ENCODE data around the gene PDCD11.

DNA sequence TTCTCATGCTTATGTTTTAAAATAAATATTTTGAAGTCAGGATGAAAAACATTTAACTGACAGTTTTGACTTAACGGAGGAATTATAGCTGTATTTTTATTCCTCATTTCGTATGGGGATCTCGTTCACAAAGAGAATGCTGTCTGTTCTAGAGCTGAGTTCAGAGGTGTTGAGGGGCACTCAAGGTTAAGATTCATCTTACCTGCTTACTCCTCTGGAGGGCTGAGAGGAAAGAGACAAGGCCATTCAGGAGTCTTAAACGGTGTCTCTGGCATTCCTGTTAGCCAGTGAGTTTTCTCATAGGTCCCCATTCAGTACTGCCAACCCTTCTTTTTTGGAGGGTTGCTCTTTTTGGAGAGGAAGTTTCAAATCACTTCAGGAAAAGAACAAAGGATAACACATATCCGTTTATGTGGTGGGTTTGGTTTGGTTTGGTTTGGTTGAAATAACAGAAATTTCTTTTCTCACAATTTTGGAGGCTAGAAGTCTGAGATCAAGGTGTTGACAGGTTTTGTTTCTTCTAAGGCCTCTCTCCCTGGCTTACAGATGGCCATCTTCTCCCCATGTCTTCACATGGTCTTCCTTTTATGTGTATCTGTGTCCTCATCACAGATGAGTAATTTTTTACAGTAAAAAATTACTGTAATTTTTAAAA is 32.7 kb downstream of the PDCD11 start:
- TF ChIP-seq, protein P1, sequence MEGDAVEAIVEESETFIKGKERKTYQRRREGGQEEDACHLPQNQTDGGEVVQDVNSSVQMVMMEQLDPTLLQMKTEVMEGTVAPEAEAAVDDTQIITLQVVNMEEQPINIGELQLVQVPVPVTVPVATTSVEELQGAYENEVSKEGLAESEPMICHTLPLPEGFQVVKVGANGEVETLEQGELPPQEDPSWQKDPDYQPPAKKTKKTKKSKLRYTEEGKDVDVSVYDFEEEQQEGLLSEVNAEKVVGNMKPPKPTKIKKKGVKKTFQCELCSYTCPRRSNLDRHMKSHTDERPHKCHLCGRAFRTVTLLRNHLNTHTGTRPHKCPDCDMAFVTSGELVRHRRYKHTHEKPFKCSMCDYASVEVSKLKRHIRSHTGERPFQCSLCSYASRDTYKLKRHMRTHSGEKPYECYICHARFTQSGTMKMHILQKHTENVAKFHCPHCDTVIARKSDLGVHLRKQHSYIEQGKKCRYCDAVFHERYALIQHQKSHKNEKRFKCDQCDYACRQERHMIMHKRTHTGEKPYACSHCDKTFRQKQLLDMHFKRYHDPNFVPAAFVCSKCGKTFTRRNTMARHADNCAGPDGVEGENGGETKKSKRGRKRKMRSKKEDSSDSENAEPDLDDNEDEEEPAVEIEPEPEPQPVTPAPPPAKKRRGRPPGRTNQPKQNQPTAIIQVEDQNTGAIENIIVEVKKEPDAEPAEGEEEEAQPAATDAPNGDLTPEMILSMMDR (IDR thresholded peaks at IDR 0.05), result no peak
- TF ChIP-seq POLR2A (IDR thresholded peaks at IDR 0.05) (no peak), POLR2AphosphoS5 (IDR thresholded peaks at IDR 0.05) (no peak)

All from stomach (tissue), 4 donors.